A549 treated with Hydrocortisone at 1 μM for 4 hours (cell line): ENCODE data around the gene UNC119B. TPM values are rescaled to one million over a fixed set of nuclear protein-coding genes. Genes with fewer than 3 reads are reported as not detected.

ENCODE experiments used
- total RNA-seq: library from RNA; stranded (reverse); fragments of 200-300 nt; extraction: Qiagen RNA extraction; gene quantifications from 5 replicates; pipeline ENCODE4 v1.2.3, GENCODE V29; 2022

The UNC119B gene
- 23.3 to 30.7 TPM (median 27.2 TPM) in 5 replicates for total RNA-seq

GRCh38 chr12:120710031-120710804, at the start of gene UNC119B:
Gene UNC119B (plus strand): TSS chr12:120710458. CDS start chr12:120710475, 17 bp downstream.

GRCh38 chr12:120686690-120687577, 23.3 kb upstream of the UNC119B start, which contains the start of gene MLEC:
Gene MLEC (plus strand): TSS chr12:120687149. CDS start chr12:120687297, 148 bp downstream.

GRCh38 chr12:120725659-120726509, 15.6 kb downstream of the UNC119B start, which contains the start of gene ACADS:
Gene ACADS (plus strand): TSS chr12:120725826. CDS start chr12:120725886, 60 bp downstream.

Other genes with a start within 250 kb of the UNC119B start
- 179 to 218 TPM (median 206 TPM) in 5 replicates for gene SRSF9, start 240.7 kb upstream of the UNC119B start, total RNA-seq
- 575 to 655 TPM (median 585 TPM) in 5 replicates for gene DYNLL1, start 214.3 kb upstream of the UNC119B start, total RNA-seq
- 26.5 to 32.0 TPM (median 28.9 TPM) in 5 replicates for gene COQ5, start 181.3 kb upstream of the UNC119B start, total RNA-seq
- gene RNF10, start 176.1 kb upstream of the UNC119B start, total RNA-seq: 99.0 to 110 TPM (median 103 TPM) in 5 replicates
- gene POP5, start 129.1 kb upstream of the UNC119B start, total RNA-seq: 45.3 to 60.1 TPM (median 50.3 TPM) in 5 replicates
- 0.10 to 0.32 TPM (median 0.29 TPM) in 5 replicates for gene CABP1, start 69.8 kb upstream of the UNC119B start, total RNA-seq
- gene MLEC, start 23.3 kb upstream of the UNC119B start, total RNA-seq: 80.4 to 115 TPM (median 84.9 TPM) in 5 replicates
- gene ACADS, start 15.4 kb downstream of the UNC119B start, total RNA-seq: 10.4 to 12.3 TPM (median 10.6 TPM) in 5 replicates
- 48.2 to 57.2 TPM (median 52.1 TPM) in 5 replicates for gene SPPL3, start 193.9 kb downstream of the UNC119B start, total RNA-seq